ENCODE measurements around the gene EMP2.

DNA sequence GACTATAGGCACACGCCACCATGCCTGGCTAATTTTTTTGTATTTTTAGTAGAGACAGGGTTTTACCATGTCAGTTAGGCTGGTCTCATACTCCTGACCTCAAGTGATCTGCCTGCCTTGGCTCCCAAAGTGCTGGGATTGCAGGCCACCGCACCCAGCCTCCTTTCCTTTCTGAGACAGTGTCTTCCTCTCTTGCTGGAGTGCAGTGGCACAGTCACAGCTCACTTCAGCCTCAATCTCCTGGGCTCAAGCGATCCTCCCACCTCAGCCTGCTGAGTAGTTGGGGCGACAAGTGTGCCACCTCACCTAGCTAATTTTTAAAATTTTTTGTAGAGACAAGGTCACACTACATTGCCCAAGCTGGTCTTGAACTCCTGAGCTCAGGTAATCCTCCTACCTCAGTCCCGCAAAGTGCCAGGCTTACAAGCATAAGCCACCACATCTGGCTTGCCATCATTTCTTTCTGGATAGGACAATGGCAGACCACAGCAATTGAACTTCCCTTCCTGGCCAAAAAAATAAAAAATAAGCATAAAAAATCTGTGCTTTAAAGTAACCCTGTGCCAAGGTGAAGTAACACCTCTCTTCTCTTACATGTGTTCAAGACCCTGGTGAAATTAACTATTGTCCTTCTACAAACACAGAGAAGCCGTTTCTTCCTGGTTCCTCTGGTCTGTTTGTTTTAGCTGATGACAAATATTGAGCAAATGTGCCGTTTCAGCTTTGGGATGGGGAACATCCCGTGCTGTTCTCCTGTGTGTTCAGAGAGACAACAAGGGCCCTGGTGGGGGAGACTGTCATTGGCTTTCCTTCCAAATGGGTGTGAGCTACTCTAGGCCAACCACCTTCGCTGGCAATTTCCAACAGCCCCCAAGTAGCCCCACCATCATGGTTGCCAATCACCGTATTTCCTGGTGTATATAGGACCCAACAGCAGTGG lies 60.2 kb downstream of the EMP2 start:
- TF ChIP-seq, protein P1, sequence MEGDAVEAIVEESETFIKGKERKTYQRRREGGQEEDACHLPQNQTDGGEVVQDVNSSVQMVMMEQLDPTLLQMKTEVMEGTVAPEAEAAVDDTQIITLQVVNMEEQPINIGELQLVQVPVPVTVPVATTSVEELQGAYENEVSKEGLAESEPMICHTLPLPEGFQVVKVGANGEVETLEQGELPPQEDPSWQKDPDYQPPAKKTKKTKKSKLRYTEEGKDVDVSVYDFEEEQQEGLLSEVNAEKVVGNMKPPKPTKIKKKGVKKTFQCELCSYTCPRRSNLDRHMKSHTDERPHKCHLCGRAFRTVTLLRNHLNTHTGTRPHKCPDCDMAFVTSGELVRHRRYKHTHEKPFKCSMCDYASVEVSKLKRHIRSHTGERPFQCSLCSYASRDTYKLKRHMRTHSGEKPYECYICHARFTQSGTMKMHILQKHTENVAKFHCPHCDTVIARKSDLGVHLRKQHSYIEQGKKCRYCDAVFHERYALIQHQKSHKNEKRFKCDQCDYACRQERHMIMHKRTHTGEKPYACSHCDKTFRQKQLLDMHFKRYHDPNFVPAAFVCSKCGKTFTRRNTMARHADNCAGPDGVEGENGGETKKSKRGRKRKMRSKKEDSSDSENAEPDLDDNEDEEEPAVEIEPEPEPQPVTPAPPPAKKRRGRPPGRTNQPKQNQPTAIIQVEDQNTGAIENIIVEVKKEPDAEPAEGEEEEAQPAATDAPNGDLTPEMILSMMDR (conservative IDR thresholded peaks at IDR 0.05; ENCODE audit: low read depth, low read length) = no peak
- TF ChIP-seq POLR2A (IDR thresholded peaks at IDR 0.05; ENCODE audit: low read depth, low read length) = no peak
- TF ChIP-seq FOS (IDR thresholded peaks at IDR 0.05; ENCODE audit: low read depth, low read length) = no peak
